H1 (cell line): Measurements from ENCODE around the gene SPPL3. TPM values are rescaled to one million over a fixed set of nuclear protein-coding genes. Genes with fewer than 3 reads are reported as not detected.
A peak's percentile ranks its signal among the peaks of the same experiment; 100 is the strongest.

Experiments
- CTCF ChIA-PET: fragments of 300-600 bp; sonication (Branson Sonifier 250); formaldehyde crosslinking; loops from one replicate; lab custom pipeline; 2021; ENCODE audit not compliant: partially characterized antibody; lab: Charles Lee
- POLR2A ChIA-PET: fragments of 300-600 bp; sonication (Branson Sonifier 250); formaldehyde crosslinking; loops from one replicate; lab custom pipeline; 2021; ENCODE audit warnings: inconsistent platforms; ENCODE audit not compliant: partially characterized antibody; lab: Charles Lee
- DNase-seq, 2 experiments: peaks; one replicate each; pipeline versions ENCODE4 v3.0.0 to v3.0.0-alpha.2; 2010 to 2022; ENCODE audit warnings: low spot score in 2 of 2, low read depth in 1 of 2, mixed read lengths in 1 of 2
- FAIRE-seq: peaks from 2 replicates; lab custom pipeline; 2011; peaks lifted over from hg19 to GRCh38; lab: Jason Lieb, UNC
- H2AFZ ChIP-seq: 2 replicates; pipeline ENCODE4 v1.8.1; 2012; ENCODE audit warnings: low read length, inconsistent platforms
- H2AK5ac ChIP-seq: 2 replicates; pipeline ENCODE4 v1.6.1; 2013; ENCODE audit warnings: low read depth, low read length
- H2BK120ac ChIP-seq: replicated peaks from 2 replicates; pipeline ENCODE3; 2013; ENCODE audit warnings: low read depth, low read length, inconsistent platforms
- H2BK12ac ChIP-seq: 2 replicates; pipeline ENCODE4 v1.6.1; 2013; ENCODE audit warnings: low read depth, low read length
- H2BK15ac ChIP-seq: 2 replicates; pipeline ENCODE4 v1.6.1; 2013; ENCODE audit warnings: low read length
- H2BK20ac ChIP-seq: 2 replicates; pipeline ENCODE4 v1.6.1; 2013; ENCODE audit warnings: low read length
- H2BK5ac ChIP-seq: 2 replicates; pipeline ENCODE4 v1.6.1; 2013; ENCODE audit warnings: low read depth, low read length
- H3K14ac ChIP-seq: 2 replicates; pipeline ENCODE4 v1.6.1; 2013; ENCODE audit warnings: inconsistent platforms; ENCODE audit not compliant: insufficient read length
- H3K18ac ChIP-seq: 2 replicates; pipeline ENCODE4 v1.6.1; 2013; ENCODE audit warnings: low read length; ENCODE audit errors: extremely low read depth
- H3K23ac ChIP-seq: 2 replicates; pipeline ENCODE4 v1.6.1; 2013; ENCODE audit warnings: inconsistent platforms; ENCODE audit not compliant: insufficient read length
- H3K23me2 ChIP-seq: 2 replicates; pipeline ENCODE4 v1.6.1; 2013; ENCODE audit warnings: low read depth, low read length
- H3K27ac ChIP-seq: 2 replicates; pipeline ENCODE4 v1.6.1; 2011; ENCODE audit warnings: low read depth, low read length, inconsistent platforms
- H3K27me3 ChIP-seq, 4 experiments: replicated peaks in 1 of 4; 1 replicate in 1 of 4; 2 replicates in 3 of 4; pipeline versions ENCODE4 v1.6.1 to v1.8.1; 2011 to 2013; ENCODE audit warnings: low read length in 3 of 4, mild to moderate bottlenecking in 3 of 4, inconsistent platforms in 2 of 4, mixed read lengths in 2 of 4, moderate library complexity in 1 of 4; ENCODE audit not compliant: control insufficient read depth in 3 of 4, insufficient read depth in 3 of 4; ENCODE audit errors: extremely low read depth in 1 of 4
- H3K36me3 ChIP-seq, 4 experiments: 2 replicates each; pipeline versions ENCODE4 v1.6.1 to v1.8.1; 2011 to 2013; ENCODE audit warnings: mild to moderate bottlenecking in 4 of 4, low read length in 3 of 4, moderate library complexity in 2 of 4, control low read depth in 1 of 4, inconsistent platforms in 1 of 4; ENCODE audit not compliant: insufficient read depth in 4 of 4, control insufficient read depth in 2 of 4
- H3K4ac ChIP-seq: replicated peaks from 2 replicates; pipeline ENCODE3; 2013; ENCODE audit warnings: low read length, low read depth, mixed read lengths, inconsistent platforms; ENCODE audit not compliant: insufficient read length
- H3K4me1 ChIP-seq, 4 experiments: replicated peaks in 1 of 4; 1 replicate in 1 of 4; 2 replicates in 3 of 4; pipeline versions ENCODE4 v1.6.1 to v1.8.1; 2011 to 2013; ENCODE audit warnings: low read length in 3 of 4, inconsistent platforms in 2 of 4, mixed read lengths in 1 of 4; ENCODE audit not compliant: insufficient read depth in 4 of 4, control insufficient read depth in 3 of 4
- H3K4me2 ChIP-seq, 2 experiments: 2 replicates each; pipeline versions ENCODE4 v1.6.1 to v1.8.1; 2011 to 2013; ENCODE audit warnings: low read depth in 2 of 2, low read length in 2 of 2, control low read depth in 1 of 2, inconsistent platforms in 1 of 2, mild to moderate bottlenecking in 1 of 2; ENCODE audit not compliant: insufficient read depth in 1 of 2
- H3K4me3 ChIP-seq, 4 experiments: fragments of 200-600, 300-600 bp in 1 of 4; sonication (generic), shearing (Covaris generic), sonication (Bioruptor Twin) in 1 of 4; 2 replicates each; pipeline versions ENCODE4 v1.5.1 to v1.8.1; 2011 to 2016; ENCODE audit warnings: low read length in 4 of 4, low read depth in 3 of 4, control low read depth in 2 of 4, inconsistent platforms in 2 of 4, mild to moderate bottlenecking in 2 of 4, mixed read lengths in 1 of 4, moderate library complexity in 1 of 4; ENCODE audit not compliant: insufficient read depth in 2 of 4; ENCODE audit errors: extremely low read depth in 1 of 4
- H3K56ac ChIP-seq: replicated peaks from 2 replicates; pipeline ENCODE3; 2013; ENCODE audit warnings: low read depth, mild to moderate bottlenecking, mixed read lengths, low read length, inconsistent platforms; ENCODE audit not compliant: insufficient read length
- H3K79me1 ChIP-seq: 2 replicates; pipeline ENCODE4 v1.6.1; 2013; ENCODE audit warnings: low read depth, low read length, control low read depth
- H3K79me2 ChIP-seq, 2 experiments: 2 replicates each; pipeline versions ENCODE4 v1.6.1 to v1.8.1; 2012 to 2013; ENCODE audit warnings: low read length in 2 of 2, mild to moderate bottlenecking in 2 of 2, inconsistent platforms in 1 of 2; ENCODE audit not compliant: insufficient read depth in 2 of 2, control insufficient read depth in 1 of 2
- H3K9ac ChIP-seq, 4 experiments: replicated peaks in 1 of 4; 1 replicate in 1 of 4; 2 replicates in 3 of 4; pipeline versions ENCODE4 v1.6.1 to v1.8.1; 2011 to 2013; ENCODE audit warnings: low read depth in 3 of 4, low read length in 3 of 4, control low read depth in 2 of 4, mild to moderate bottlenecking in 2 of 4, moderate library complexity in 2 of 4, inconsistent platforms in 1 of 4; ENCODE audit errors: extremely low read depth in 1 of 4
- H3K9me3 ChIP-seq, 2 experiments: 2 replicates each; pipeline versions ENCODE4 v1.6.1 to v1.8.1; 2012 to 2013; ENCODE audit warnings: mild to moderate bottlenecking in 2 of 2, moderate library complexity in 2 of 2, control low read depth in 1 of 2, inconsistent platforms in 1 of 2, low read depth in 1 of 2, low read length in 1 of 2, mixed read lengths in 1 of 2; ENCODE audit not compliant: insufficient read depth in 2 of 2
- H4K20me1 ChIP-seq, 2 experiments: replicated peaks in 1 of 2; 2 replicates each; pipeline versions ENCODE3 to v1.8.1; 2011 to 2013; ENCODE audit warnings: inconsistent platforms in 2 of 2, low read length in 2 of 2, mild to moderate bottlenecking in 1 of 2; ENCODE audit not compliant: insufficient read depth in 2 of 2, control insufficient read depth in 1 of 2
- H4K5ac ChIP-seq: 2 replicates; pipeline ENCODE4 v1.6.1; 2013; ENCODE audit warnings: low read length, low read depth, mixed read lengths, inconsistent platforms; ENCODE audit not compliant: insufficient read length
- H4K8ac ChIP-seq: 2 replicates; pipeline ENCODE4 v1.8.0; 2013; ENCODE audit warnings: mild to moderate bottlenecking, moderate library complexity, low read length, inconsistent platforms; ENCODE audit not compliant: insufficient read depth; ENCODE audit errors: extremely low read depth
- H4K91ac ChIP-seq: replicated peaks from 2 replicates; pipeline ENCODE3; 2013; ENCODE audit warnings: low read length, mixed read lengths, inconsistent platforms; ENCODE audit not compliant: insufficient read length
- BACH1 ChIP-seq: IDR thresholded peaks from 2 replicates; pipeline ENCODE4 v1.6.1; 2012; ENCODE audit warnings: low read length, improper control_type of control experiment
- NANOG ChIP-seq: IDR thresholded peaks from 2 replicates; pipeline ENCODE4 v1.6.1; 2011; ENCODE audit warnings: low read length, low read depth, mild to moderate bottlenecking, inconsistent platforms; ENCODE audit not compliant: insufficient read depth, poor library complexity, severe bottlenecking
- RAD21 ChIP-seq, 2 experiments: IDR thresholded peaks in 1 of 2; conservative IDR thresholded peaks in 1 of 2; 2 replicates each; pipeline ENCODE4 v1.6.1; 2011; ENCODE audit warnings: low read depth in 2 of 2, low read length in 2 of 2, improper control_type of control experiment in 1 of 2, inconsistent platforms in 1 of 2, mild to moderate bottlenecking in 1 of 2, moderate library complexity in 1 of 2
- WGBS, 2 experiments: shearing (Covaris generic) in 1 of 2; methylation state at CpG; one replicate each; pipeline versions ENCODE4 v1.1.6 to v1.1.7; 2013 to 2015; ENCODE audit warnings: low lambda C conversion rate in 2 of 2, mixed read lengths in 2 of 2, inconsistent platforms in 1 of 2, low coverage in 1 of 2, missing lambda C conversion rate in 1 of 2; ENCODE audit not compliant: insufficient replicate concordance in 2 of 2, insufficient coverage in 1 of 2, insufficient read length in 1 of 2; ENCODE audit errors: extremely low coverage in 1 of 2, missing lambda C conversion rate in 1 of 2; 5-methylcytosine and 5-hydroxymethylcytosine counted together
- polyA plus RNA-seq, 7 experiments: library from polyadenylated mRNA; depleted of rRNA in 3 of 7; stranded (reverse) in 5 of 7; unstranded in 2 of 7; fragments of >200 nt in 5 of 7; fragments of 200-250 nt in 2 of 7; gene quantifications; 1 replicate in 5 of 7; 2 replicates in 1 of 7; 4 replicates in 1 of 7; pipeline versions ENCODE4 v1.2.1 to v1.2.3, GENCODE V29; 2011 to 2013; ENCODE audit warnings: missing spikeins in 2 of 7, mixed read lengths in 2 of 7
- total RNA-seq: library from RNA; stranded (reverse); fragmentation: NEBNext Ultra II Directional; extraction: Animal tissue kit (Norgen Biotek cat#: 25700); gene quantifications from 2 replicates; pipeline ENCODE4 v1.2.1, GENCODE V29; 2021

The SPPL3 gene
- total and polyA plus RNA-seq, 2 of the 8 experiments (the other 6 are each of a cell fraction or from before 2014, with no cell fraction given) = 27.3 to 48.4 TPM

DNA sequence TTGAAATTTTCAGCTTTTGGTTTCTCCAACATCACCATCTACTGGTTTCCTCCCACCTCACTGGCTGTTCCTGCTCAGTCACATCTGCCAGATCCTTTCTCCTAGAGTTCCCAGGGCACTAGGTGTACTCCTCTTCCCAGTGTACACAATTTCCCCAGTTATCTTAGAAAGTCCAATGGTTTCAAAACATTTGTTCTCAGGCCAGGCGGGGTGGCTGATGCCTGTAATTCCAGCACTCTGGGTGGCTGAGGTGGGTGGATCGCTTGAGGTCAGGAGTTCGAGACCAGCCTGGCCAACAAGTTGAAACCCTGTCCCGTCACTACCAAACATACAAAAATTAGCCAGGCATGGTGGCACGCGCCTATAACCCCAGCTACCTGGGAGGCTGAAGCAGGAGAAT, 60.7 kb downstream of the SPPL3 start:
- Histone ChIP-seq H3K79me2 (peaks cover 0 to 21% of the 10 kb centered on the region in 2 experiments; a peak in 2 of 4 replicates), H3K79me1 (peaks cover 6% of the 10 kb centered on the region; the same call in 1 of the 2 replicates), H3K27me3 (no peaks in the 10 kb centered on the region), H3K23ac (no peak overlapping the region), H2BK120ac (no peak overlapping the region), H3K56ac (no peak overlapping the region), H2AFZ (no peak overlapping the region), H3K4me3 (no peak overlapping the region), H2BK5ac (no peak overlapping the region), H3K14ac (no peak overlapping the region), H3K9ac (no peak overlapping the region), H4K8ac (no peak overlapping the region; the same call in 1 of the 2 replicates), H3K18ac (no peak overlapping the region), H3K4ac (no peak overlapping the region), H3K9me3 (no peaks in the 10 kb centered on the region), H3K36me3 (no peaks in the 10 kb centered on the region), H3K4me2 (no peak overlapping the region), H3K23me2 (no peaks in the 10 kb centered on the region), H3K27ac (no peak overlapping the region), H4K5ac (no peak overlapping the region), H2AK5ac (no peak overlapping the region), H4K20me1 (peaks cover 0 to 7% of the 10 kb centered on the region in 2 experiments), H2BK20ac (no peak overlapping the region), H2BK15ac (no peak overlapping the region), H3K4me1 (no peaks in the 10 kb centered on the region; a peak in 1 of 7 replicates), H4K91ac (no peak overlapping the region), H2BK12ac (no peak overlapping the region)
- DNase-seq (no peak), FAIRE-seq (no peak)
- ChIA-PET CTCF (interaction anchor here (1.5 kb wide), 1 partner anchor 105 kb away, joined by 3 read pairs; no protein-coding TSS in a partner anchor), POLR2A (no interaction called here)
- WGBS, 2 experiments = 88% methylated on average over 6 of the region's 6 CpGs; no CpG with 5 or more reads in 1 of the 2 experiments
- peak in 1 of 2 experiments; percentile 7; a peak in 1 of 4 replicates for TF ChIP-seq RAD21 (IDR thresholded peaks at IDR 0.05 in 1 of 2, conservative IDR thresholded peaks at IDR 0.05 in 1 of 2; ENCODE audit: low read depth in 2 of 2, low read length in 2 of 2)
- no peak for TF ChIP-seq BACH1
- TF ChIP-seq NANOG = no peak
